HepG2 (cell line): Measurements from ENCODE around the gene SPNS3. TPM values are rescaled to one million over a fixed set of nuclear protein-coding genes. Genes with fewer than 3 reads are reported as not detected.

Experiments used
- ATAC-seq: fragments of 200-7000 bp; cut with Tn5 transposase; 3 replicates; pipeline ENCODE4 v1.9.1; 2020; ENCODE audit warnings: mild to moderate bottlenecking, moderate library complexity
- Bru-seq: library from RNA; stranded (reverse); fragments of 400-500 nt; gene quantifications from one replicate; lab custom pipeline; 2021; lab: Mats Ljungman, UMichigan
- BruChase-seq, 2 experiments: library from RNA; stranded (reverse); fragments of 400-500 nt; gene quantifications; one replicate each; lab custom pipeline; 2021; lab: Mats Ljungman, UMichigan
- BruUV-seq: library from RNA; stranded (reverse); fragments of 400-500 nt; replicated peaks from 2 replicates; lab custom pipeline; 2021; lab: Mats Ljungman, UMichigan
- CTCF ChIA-PET: fragments of 300-600 bp; formaldehyde crosslinking; extraction: SDS; loops from one replicate; lab custom pipeline; 2021; ENCODE audit warnings: low total read pairs, inconsistent platforms, low intra/inter-chr PET ratio; lab: Yijun Ruan, JAX
- POLR2A ChIA-PET: fragments of 350-600 bp; sonication (Branson Sonifier 250); formaldehyde crosslinking; loops from one replicate; lab custom pipeline; 2020; ENCODE audit warnings: antibody characterized with exemption, inconsistent platforms; lab: Yijun Ruan, JAX
- DNase-seq: peaks from one replicate; pipeline ENCODE4 v3.0.0-alpha.2; 2015; ENCODE audit warnings: low spot score
- FAIRE-seq: peaks from 3 replicates; lab custom pipeline; 2011; peaks lifted over from hg19 to GRCh38; lab: Jason Lieb, UNC
- H2AFZ ChIP-seq: one replicate; pipeline ENCODE4 v1.6.1; 2011; ENCODE audit warnings: low read length, inconsistent platforms
- H3K27ac ChIP-seq: fragments of 300-600 bp; 3 replicates; pipeline ENCODE4 v1.8.0; 2011; ENCODE audit warnings: mixed run types, mild to moderate bottlenecking, mixed read lengths, low read length, inconsistent platforms; ENCODE audit not compliant: insufficient read depth; ENCODE audit errors: extremely low read length
- H3K27me3 ChIP-seq, 2 experiments: fragments of 200-600 bp in 1 of 2; 2 replicates in 1 of 2; 3 replicates in 1 of 2; pipeline versions ENCODE4 v1.6.0 to v1.8.0; 2011; ENCODE audit warnings: low read length in 2 of 2, mild to moderate bottlenecking in 2 of 2, moderate library complexity in 2 of 2, inconsistent platforms in 1 of 2; ENCODE audit not compliant: insufficient read depth in 2 of 2, control insufficient read depth in 1 of 2
- H3K36me3 ChIP-seq, 2 experiments: fragments of 200-600 bp in 1 of 2; replicated peaks in 1 of 2; 2 replicates in 1 of 2; 3 replicates in 1 of 2; pipeline versions ENCODE4 v1.5.1 to v1.8.0; 2011; ENCODE audit warnings: low read length in 2 of 2, inconsistent platforms in 1 of 2; ENCODE audit not compliant: insufficient read depth in 2 of 2, control insufficient read depth in 1 of 2
- H3K4me1 ChIP-seq: 2 replicates; pipeline ENCODE4 v1.5.1; 2012; ENCODE audit warnings: low read length, inconsistent platforms; ENCODE audit not compliant: insufficient read depth
- H3K4me2 ChIP-seq: 2 replicates; pipeline ENCODE4 v1.6.0; 2011; ENCODE audit warnings: low read depth, low read length, inconsistent platforms
- H3K4me3 ChIP-seq, 3 experiments: fragments of 200-600 bp in 1 of 3; sonication (generic), shearing (Covaris generic) in 1 of 3; replicated peaks in 1 of 3; 2 replicates each; pipeline ENCODE4 v1.5.1; 2011 to 2016; ENCODE audit warnings: low read length in 3 of 3, inconsistent platforms in 2 of 3, low read depth in 2 of 3, mild to moderate bottlenecking in 2 of 3, control low read depth in 1 of 3, mixed read lengths in 1 of 3; ENCODE audit not compliant: insufficient read depth in 1 of 3
- H3K79me2 ChIP-seq: one replicate; pipeline ENCODE4 v1.6.1; 2011; ENCODE audit warnings: low read length, inconsistent platforms; ENCODE audit not compliant: insufficient read depth
- H3K9ac ChIP-seq: 2 replicates; pipeline ENCODE4 v1.6.0; 2011; ENCODE audit warnings: mild to moderate bottlenecking, low read depth, low read length, inconsistent platforms; ENCODE audit not compliant: insufficient read depth
- H3K9me3 ChIP-seq: 2 replicates; pipeline ENCODE4 v1.5.1; 2012; ENCODE audit warnings: mild to moderate bottlenecking, low read length
- H4K20me1 ChIP-seq: 2 replicates; pipeline ENCODE4 v1.6.0; 2011; ENCODE audit warnings: inconsistent platforms, mild to moderate bottlenecking, low read length, moderate library complexity; ENCODE audit not compliant: insufficient read depth
- EED ChIP-seq: sonication (generic); formaldehyde crosslinking; IDR thresholded peaks from 2 replicates; pipeline ENCODE4 v1.5.0; 2020; ENCODE audit warnings: mild to moderate bottlenecking, missing genetic modification reagents
- GABPB1 ChIP-seq: IDR thresholded peaks from 2 replicates; pipeline ENCODE4 v1.6.1; 2016; ENCODE audit warnings: mild to moderate bottlenecking, missing genetic modification reagents, moderate library complexity, missing compliant biosample characterization
- SRSF4 ChIP-seq: fragments of 200-400 bp; formaldehyde crosslinking; IDR thresholded peaks from one replicate; pipeline ENCODE4 v1.6.1; 2018; ENCODE audit warnings: mild to moderate bottlenecking, low read depth, low read length, moderate library complexity; ENCODE audit not compliant: poor library complexity, severe bottlenecking
- ZBTB33 ChIP-seq: sonication (generic); formaldehyde crosslinking; IDR thresholded peaks from 2 replicates; pipeline ENCODE4 v1.4.0; 2020; ENCODE audit warnings: missing genetic modification reagents
- ZNF24 ChIP-seq: fragments of 450-650 bp; IDR thresholded peaks from 2 replicates; pipeline ENCODE4 v1.6.1; 2017; ENCODE audit warnings: antibody characterized with exemption, mild to moderate bottlenecking
- ZNF687 ChIP-seq: sonication (generic); formaldehyde crosslinking; IDR thresholded peaks from 2 replicates; pipeline ENCODE4 v1.5.1; 2020; ENCODE audit warnings: mild to moderate bottlenecking, missing genetic modification reagents, moderate library complexity
- WGBS: methylation state at CpG from one replicate; pipeline ENCODE4 v1.1.6; 2017; ENCODE audit warnings: low lambda C conversion rate; 5-methylcytosine and 5-hydroxymethylcytosine counted together
- in situ Hi-C: cut with HindIII; loops from 2 replicates; pipeline ENCODE4 v1.10.0; 2017; ENCODE audit warnings: low pct_unique_long_range_greater_than_20kb; ENCODE audit not compliant: extremely low pct_ligation_motif_present
- intact Hi-C: fragments of 100-400 bp; cut with micrococcal nuclease; formaldehyde crosslinking; loops from one replicate; pipeline ENCODE4 v1.10.0; 2022; ENCODE audit not compliant: unreplicated experiment
- long read RNA-seq, 2 experiments: library from RNA in 1 of 2; library from polyadenylated mRNA in 1 of 2; stranded (forward) in 1 of 2; unstranded in 1 of 2; transcript quantifications; one replicate each; pipeline ENCODE4 v2.0.0, GENCODE V29; 2019 to 2022
- polyA minus RNA-seq, 3 experiments: library from RNA; depleted of rRNA, polyadenylated mRNA; stranded (reverse); fragments of >200 nt; gene quantifications; 2 replicates each; pipeline ENCODE4 v1.2.3, GENCODE V29; 2011; ENCODE audit warnings: low replicate concordance in 1 of 3
- polyA plus RNA-seq, 8 experiments: library from polyadenylated mRNA; depleted of rRNA in 3 of 8; stranded (reverse) in 7 of 8; unstranded in 1 of 8; fragments of >200 nt; fragmentation: Illumina TruSeq in 4 of 8; extraction: Trizol in 4 of 8; gene quantifications; 2 replicates each; pipeline versions ENCODE4 v1.2.1 to v1.2.3, GENCODE V29; 2011 to 2016; ENCODE audit warnings: low read depth in 4 of 8, missing spikeins in 1 of 8, mixed read lengths in 1 of 8; ENCODE audit not compliant: insufficient read depth in 1 of 8
- total RNA-seq, 5 experiments: library from RNA; depleted of rRNA; stranded (reverse); fragments of >200 nt; fragmentation: Illumina TruSeq; extraction: Trizol; gene quantifications; 2 replicates each; pipeline ENCODE4 v1.2.3, GENCODE V29; 2016; ENCODE audit warnings: low read depth in 1 of 5

SPNS3 gene
- not detected in 2 replicates for total RNA-seq (2016; rRNA removed; fragmentation: Illumina TruSeq; extraction: Trizol)
- total RNA-seq (2016; cell fraction: cytosol; rRNA removed; fragmentation: Illumina TruSeq; extraction: Trizol; ENCODE audit: low read depth) = not detected in 2 replicates
- total RNA-seq (2016; cell fraction: insoluble cytoplasmic fraction; rRNA removed; fragmentation: Illumina TruSeq; extraction: Trizol) = 0.15 TPM in 1 of 2 replicates, not detected in the other
- not detected in 2 replicates for total RNA-seq (2016; cell fraction: membrane; rRNA removed; fragmentation: Illumina TruSeq; extraction: Trizol)
- total RNA-seq (2016; cell fraction: nucleus; rRNA removed; fragmentation: Illumina TruSeq; extraction: Trizol) = not detected in 2 replicates
- 0.20 TPM in 1 of 2 replicates, not detected in the other for polyA plus RNA-seq (2011; rRNA removed)
- polyA plus RNA-seq (2011; cell fraction: cytosol; rRNA removed) = 0.11 and 0.13 TPM in 2 replicates
- polyA plus RNA-seq (2011; cell fraction: nucleus; rRNA removed) = 0.32 and 0.45 TPM in 2 replicates
- 0.27 and 0.36 TPM in 2 replicates for polyA plus RNA-seq (2012)
- polyA plus RNA-seq (2016; cell fraction: cytosol; fragmentation: Illumina TruSeq; extraction: Trizol; ENCODE audit: low read depth) = not detected in 2 replicates
- polyA plus RNA-seq (2016; cell fraction: insoluble cytoplasmic fraction; fragmentation: Illumina TruSeq; extraction: Trizol; ENCODE audit: low read depth) = not detected in 2 replicates
- not detected in 2 replicates for polyA plus RNA-seq (2016; cell fraction: membrane; fragmentation: Illumina TruSeq; extraction: Trizol; ENCODE audit: low read depth)
- polyA plus RNA-seq (2016; cell fraction: nucleus; fragmentation: Illumina TruSeq; extraction: Trizol; ENCODE audit: insufficient read depth, low read depth) = not detected in 2 replicates
- polyA minus RNA-seq (2011; rRNA and poly(A)+ RNA removed; ENCODE audit: low replicate concordance) = 0.08 TPM in 1 of 2 replicates, not detected in the other
- not detected in 2 replicates for polyA minus RNA-seq (2011; cell fraction: cytosol; rRNA and poly(A)+ RNA removed)
- polyA minus RNA-seq (2011; cell fraction: nucleus; rRNA and poly(A)+ RNA removed) = not detected in 2 replicates
- not detected for Bru-seq, nascent RNA
- BruChase-seq, experiment 1, labeled RNA remaining after a 6-hour chase = not detected
- percentile 4 among the genes with signal in this experiment for BruChase-seq, experiment 2, labeled RNA remaining after a 2-hour chase
- long read RNA-seq, experiment 1 = 0 reads
- long read RNA-seq, experiment 2 = 0 reads

GRCh38 chr17:4433515-4434031, at the start of gene SPNS3:
SPNS3 (plus strand) TSS chr17:4433940; CDS start chr17:4433968, 28 bp downstream.
- no peaks in the 10 kb centered on the region for H4K20me1 ChIP-seq
- H3K4me1 ChIP-seq = peaks cover 6% of the 10 kb centered on the region
- intact Hi-C loops (loop anchor here (5.0 kb wide), 1 partner anchor 844 kb away; no protein-coding TSS in a partner anchor), in situ Hi-C loops (no loop called here)
- TF ChIP-seq ZNF24 = no peak
- peak; percentile 48; the same call in 1 of the 2 replicates for TF ChIP-seq GABPB1
- TF ChIP-seq EED (CRISPR knock-in tag) = peak; percentile 45; the same call in 1 of the 2 replicates
- peak; percentile 36; the same call in 1 of the 2 replicates for TF ChIP-seq ZBTB33 (CRISPR knock-in tag)
- TF ChIP-seq SRSF4 = no peak
- 0 out of 2 replicates have a peak, but pooled peaks have one; percentile 9 for TF ChIP-seq ZNF687 (CRISPR knock-in tag)
- H3K36me3 ChIP-seq = no peaks in the 10 kb centered on the region
- H2AFZ ChIP-seq = no peak within 1 kb of the TSS
- H3K27ac ChIP-seq = no peak within 1 kb of the TSS
- ChIA-PET POLR2A (no interaction called here), CTCF (no interaction called here)
- ATAC-seq (no peak; the same call in 1 of the 3 replicates), DNase-seq (no peak), FAIRE-seq (no peak)
- no TSS peak for BruUV-seq
- H3K4me3 ChIP-seq = no peak within 1 kb of the TSS
- no peaks in the 10 kb centered on the region for H3K9me3 ChIP-seq
- no peak within 1 kb of the TSS for H3K4me2 ChIP-seq
- H3K79me2 ChIP-seq = no peaks in the 10 kb centered on the region
- H3K9ac ChIP-seq = no peak within 1 kb of the TSS
- 62% methylated on average over 6 of the region's 13 CpGs for WGBS
- peaks cover 0 to 7% of the 10 kb centered on the region in 2 experiments; a peak in 2 of 5 replicates for H3K27me3 ChIP-seq
